Neural progenitor cell (in vitro differentiated cells): ENCODE data around the gene AURKB.

Experiments used
- CTCF ChIP-seq: fragments of 200-600 bp; sonication (generic); IDR thresholded peaks from 2 replicates; pipeline ENCODE4 v1.5.1; 2017; ENCODE audit warnings: antibody characterized with exemption, mild to moderate bottlenecking
- EZH2 ChIP-seq: fragments of 200-600 bp; sonication (generic); IDR thresholded peaks from 2 replicates; pipeline ENCODE4 v1.6.1; 2017; ENCODE audit warnings: antibody characterized with exemption, mild to moderate bottlenecking, moderate library complexity
- EZH2phosphoT487 ChIP-seq: fragments of 200-600 bp; sonication (generic); IDR thresholded peaks from 2 replicates; pipeline ENCODE4 v1.6.1; 2017; ENCODE audit warnings: antibody characterized with exemption

GRCh38 chr17:8226536-8227237 lies 16.3 kb upstream of the AURKB start:
- TF ChIP-seq EZH2phosphoT487 (no peak), CTCF (no peak), EZH2 (no peak)
